Brain pericyte (primary cell): ENCODE measurements around the gene AAGAB.
"Not testable (repeated sequence)": the region's sequence is repeated elsewhere in the genome, so short reads cannot be mapped to it uniquely, and the experiment has no call there.

Experiments used
- DNase-seq: peaks from one replicate; pipeline ENCODE4 v3.0.0-alpha.2; 2012; ENCODE audit warnings: low read depth, low spot score

AAGAB gene

GRCh38 chr15:67171471-67171870 is 83.0 kb downstream of the AAGAB start:
- no peak for DNase-seq

- no peak for DNase-seq
These were observed 84.1 kb downstream of the AAGAB start for GRCh38 chr15:67170143-67170925.

DNA sequence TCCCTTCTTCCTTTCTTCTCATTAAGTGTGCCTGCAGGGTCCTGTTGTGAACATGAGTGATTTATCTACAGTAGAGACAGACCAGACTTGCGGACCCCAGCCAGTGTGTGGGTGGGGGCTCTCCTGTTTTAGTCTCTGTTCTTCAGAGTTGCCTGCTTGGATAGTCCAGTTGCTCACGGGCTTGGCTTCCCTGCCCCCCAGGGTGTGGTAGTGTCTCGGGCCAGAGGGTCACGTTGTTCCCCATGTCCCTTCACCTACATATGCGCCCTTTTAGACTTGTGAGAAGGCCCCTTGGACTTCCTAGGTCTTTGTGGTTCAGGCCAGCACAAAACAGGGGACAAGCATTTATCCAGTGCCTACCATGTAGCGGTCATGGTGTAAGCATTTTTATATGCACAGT is 85.8 kb downstream of the AAGAB start:
- no peak for DNase-seq

- no peak for DNase-seq
These were observed 87.4 kb downstream of the AAGAB start for GRCh38 chr15:67167091-67167490.

DNA sequence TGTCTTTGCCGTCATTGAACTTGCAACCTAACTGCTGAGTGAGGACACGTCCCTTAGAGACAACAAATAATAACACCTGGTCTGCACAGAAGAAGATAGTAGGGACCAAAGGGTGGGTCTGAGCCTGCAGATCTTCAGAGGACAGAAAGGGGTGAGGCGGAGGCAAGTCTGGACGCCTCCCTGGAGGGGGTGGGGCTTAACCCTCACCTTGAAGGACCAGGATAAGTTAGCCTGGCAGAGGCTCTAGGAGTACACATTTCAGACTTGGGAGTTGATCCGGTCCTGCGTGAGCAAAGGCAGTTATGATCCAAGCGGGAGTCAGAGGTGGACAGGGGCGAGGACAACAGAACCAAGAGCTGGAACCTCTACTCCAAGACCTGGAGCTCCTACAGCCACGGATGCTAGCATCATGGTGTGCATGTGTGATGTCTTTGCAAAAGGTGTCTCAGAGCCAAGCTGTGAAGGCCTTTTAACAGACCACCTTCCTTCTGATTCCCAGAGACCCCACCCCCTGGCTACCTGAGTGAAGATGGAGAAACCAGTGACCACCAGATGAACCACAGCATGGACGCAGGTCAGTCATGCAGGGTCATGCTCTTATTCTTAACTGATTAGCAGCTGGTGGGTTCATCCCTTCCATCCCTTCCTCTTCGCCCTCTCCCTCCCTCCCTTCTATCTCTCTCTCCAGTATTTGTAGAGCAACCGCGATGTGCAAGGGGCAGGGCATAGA is 88.0 kb downstream of the AAGAB start:
- DNase-seq: no peak

GRCh38 chr15:67165254-67166253 is 88.9 kb downstream of the AAGAB start:
- DNase-seq: peak; percentile 90

DNA sequence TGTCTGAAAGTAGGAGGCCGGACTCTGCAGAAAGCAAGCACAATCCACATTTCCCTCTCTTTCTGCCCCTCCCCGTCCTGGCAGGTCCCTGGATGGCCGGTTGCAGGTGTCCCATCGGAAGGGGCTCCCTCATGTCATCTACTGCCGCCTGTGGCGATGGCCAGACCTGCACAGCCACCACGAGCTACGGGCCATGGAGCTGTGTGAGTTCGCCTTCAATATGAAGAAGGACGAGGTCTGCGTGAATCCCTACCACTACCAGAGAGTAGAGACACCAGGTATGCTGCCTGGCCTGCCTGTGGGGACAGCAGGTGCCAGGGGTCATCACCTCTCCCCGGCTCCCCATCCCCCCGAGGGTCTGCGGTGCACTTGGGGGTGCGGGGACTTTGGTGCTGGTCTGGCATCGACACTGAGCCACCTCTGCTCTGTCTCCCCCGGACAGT is 89.6 kb downstream of the AAGAB start:
- no peak for DNase-seq

DNA sequence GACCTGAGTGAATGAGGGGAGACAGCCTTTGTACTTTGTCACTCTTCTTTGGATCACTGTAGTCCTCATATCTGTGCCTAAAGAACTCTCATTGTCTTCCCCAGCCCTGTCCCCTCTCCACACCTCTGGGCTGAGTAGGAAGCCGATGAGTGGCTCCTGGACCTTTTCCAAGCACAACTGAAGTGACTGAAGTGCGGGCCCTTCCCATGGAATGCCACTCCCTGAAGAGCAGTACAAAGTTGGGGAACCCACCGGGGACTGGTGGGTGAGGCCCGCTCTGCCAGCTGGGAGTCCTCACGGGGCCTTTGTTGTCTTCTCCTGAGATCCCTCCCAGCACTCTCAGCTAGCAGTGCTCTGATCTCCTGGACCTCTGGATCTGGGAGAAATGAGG is 90.1 kb downstream of the AAGAB start:
- DNase-seq: no peak

DNA sequence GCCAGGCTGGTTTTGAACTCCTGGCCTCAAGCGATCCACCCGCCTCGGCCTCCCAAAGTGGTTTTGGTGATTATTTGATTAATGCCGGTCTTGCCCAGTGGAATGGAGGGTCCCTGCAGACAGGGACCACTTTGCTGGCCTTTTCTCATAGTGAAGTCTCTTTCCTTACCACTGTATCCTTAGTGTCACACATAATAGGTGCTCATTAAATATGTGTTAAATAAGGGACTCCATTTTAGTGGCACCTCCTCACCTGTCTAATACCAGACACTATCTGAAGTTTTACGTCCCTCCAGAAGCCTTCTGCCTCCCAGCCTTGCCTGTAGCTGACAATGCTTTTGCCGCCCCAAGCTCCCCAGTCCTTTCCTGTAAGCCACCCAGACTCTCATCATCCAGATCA is 91.3 kb downstream of the AAGAB start:
- no peak for DNase-seq

GRCh38 chr15:67161881-67162280 is 92.6 kb downstream of the AAGAB start:
- DNase-seq: no peak

GRCh38 chr15:67161412-67161811 is 93.0 kb downstream of the AAGAB start:
- no peak for DNase-seq

DNA sequence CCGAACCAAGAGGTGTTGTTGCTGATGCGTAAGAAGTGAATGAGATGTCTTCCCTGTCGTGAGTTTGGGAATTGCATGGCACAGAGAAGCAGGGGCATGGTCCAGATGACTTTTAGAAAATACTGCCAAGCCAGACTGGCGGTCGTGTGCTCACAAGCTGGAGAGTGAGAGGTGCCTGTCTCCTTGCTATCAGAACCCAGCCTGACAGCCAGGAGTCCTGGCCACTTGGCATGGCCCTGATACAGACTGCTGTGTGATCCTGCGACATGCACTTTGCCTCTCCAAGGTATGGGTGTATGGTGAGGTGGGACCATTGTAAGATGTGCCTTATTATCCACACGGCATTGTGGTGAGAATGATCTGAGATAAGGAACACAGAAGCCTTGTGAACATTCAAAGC is 96.1 kb downstream of the AAGAB start:
- no peak for DNase-seq

GRCh38 chr15:67157521-67158252 is 96.8 kb downstream of the AAGAB start:
- DNase-seq: no peak

- DNase-seq: no peak
These were observed 97.6 kb downstream of the AAGAB start for GRCh38 chr15:67156834-67157233.

- no peak for DNase-seq
These were observed 98.0 kb downstream of the AAGAB start for GRCh38 chr15:67156426-67156825.

GRCh38 chr15:67154249-67154648 is 100.2 kb downstream of the AAGAB start:
- DNase-seq: no peak

GRCh38 chr15:67153044-67153443 is 101.4 kb downstream of the AAGAB start:
- DNase-seq: not testable (repeated sequence)

DNA sequence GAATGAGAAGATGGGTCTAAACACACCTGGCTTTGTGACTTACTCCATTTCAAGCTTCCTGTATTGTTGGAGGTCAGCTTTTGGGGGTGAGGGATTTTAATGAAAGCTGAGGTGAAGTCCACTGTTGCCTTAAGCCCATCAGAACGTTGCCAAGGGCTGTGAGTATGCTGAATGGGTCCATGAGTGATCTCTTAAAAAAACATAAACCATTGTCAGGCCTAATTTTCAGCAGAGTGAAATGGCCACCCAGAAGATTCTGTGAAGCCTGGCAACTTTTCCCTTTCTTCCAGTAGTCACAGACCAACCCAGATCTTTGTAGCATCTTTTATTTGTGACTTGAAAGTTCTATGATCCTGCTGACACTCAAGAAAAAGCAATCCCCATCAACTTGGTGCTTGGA is 102.0 kb downstream of the AAGAB start:
- no peak for DNase-seq
